GM23338 (cell line): ENCODE measurements around the gene GPAM. TPM values are rescaled to one million over a fixed set of nuclear protein-coding genes. Genes with fewer than 3 reads are reported as not detected.

Experiments used
- ATAC-seq: fragments of 200-7000 bp; cut with Tn5 transposase; 3 replicates; pipeline ENCODE4 v1.9.1; 2020
- DNase-seq: peaks from one replicate; pipeline ENCODE4 v3.0.0-alpha.2; 2015; ENCODE audit warnings: low spot score
- H2AFZ ChIP-seq: fragments of 200-600 bp; sonication (generic); 2 replicates; pipeline ENCODE4 v1.8.0; 2016; ENCODE audit warnings: antibody characterized with exemption, mild to moderate bottlenecking, moderate library complexity
- H3F3A ChIP-seq: fragments of 200-600 bp; sonication (generic); replicated peaks from 2 replicates; pipeline ENCODE4 v1.8.0; 2017; ENCODE audit warnings: antibody characterized with exemption, mixed run types, low read depth
- H3K27ac ChIP-seq: fragments of 200-600 bp; sonication (generic); 2 replicates; pipeline ENCODE4 v1.6.1; 2016; ENCODE audit warnings: low read depth
- H3K27me3 ChIP-seq: fragments of 200-600 bp; sonication (generic); 2 replicates; pipeline ENCODE4 v1.8.0; 2016; ENCODE audit warnings: mild to moderate bottlenecking, mixed run types, moderate library complexity; ENCODE audit not compliant: insufficient read depth
- H3K36me3 ChIP-seq: fragments of 200-600 bp; sonication (generic); 2 replicates; pipeline ENCODE4 v1.8.0; 2016; ENCODE audit warnings: mild to moderate bottlenecking; ENCODE audit not compliant: insufficient read depth
- H3K4me1 ChIP-seq: fragments of 200-600 bp; sonication (generic); 2 replicates; pipeline ENCODE4 v1.8.0; 2016; ENCODE audit warnings: mild to moderate bottlenecking, moderate library complexity; ENCODE audit not compliant: insufficient read depth
- H3K4me2 ChIP-seq: fragments of 200-600 bp; sonication (generic); 2 replicates; pipeline ENCODE4 v1.7.1; 2017; ENCODE audit warnings: mixed run types
- H3K4me3 ChIP-seq: fragments of 200-600 bp; sonication (generic); 2 replicates; pipeline ENCODE4 v1.6.1; 2016; ENCODE audit warnings: mixed run types
- H3K79me2 ChIP-seq: fragments of 200-600 bp; sonication (generic); replicated peaks from 2 replicates; pipeline ENCODE4 v1.8.0; 2017; ENCODE audit warnings: mild to moderate bottlenecking; ENCODE audit not compliant: insufficient read depth
- H3K9me2 ChIP-seq: fragments of 200-600 bp; sonication (generic); 2 replicates; pipeline ENCODE4 v1.8.0; 2017; ENCODE audit not compliant: insufficient read depth
- H4K20me1 ChIP-seq: fragments of 200-600 bp; sonication (generic); replicated peaks from 2 replicates; pipeline ENCODE4 v1.8.0; 2017; ENCODE audit warnings: mild to moderate bottlenecking; ENCODE audit not compliant: insufficient read depth
- H3K27ac Mint-ChIP-seq: 2 replicates; pipeline ENCODE4 v1.8.0; 2020; ENCODE audit warnings: inconsistent platforms, mild to moderate bottlenecking, moderate library complexity, mixed read lengths
- H3K27me3 Mint-ChIP-seq: 3 replicates; pipeline ENCODE4 v1.8.0; 2022; ENCODE audit warnings: low read depth, mild to moderate bottlenecking, moderate library complexity, mixed read lengths, inconsistent platforms; ENCODE audit not compliant: insufficient read depth, poor library complexity
- H3K36me3 Mint-ChIP-seq: 3 replicates; pipeline ENCODE4 v1.8.0; 2021; ENCODE audit warnings: low read depth, mild to moderate bottlenecking, inconsistent platforms, moderate library complexity, mixed read lengths
- H3K4me1 Mint-ChIP-seq: 3 replicates; pipeline ENCODE4 v1.8.0; 2020; ENCODE audit warnings: mild to moderate bottlenecking, inconsistent platforms, mixed read lengths
- H3K4me3 Mint-ChIP-seq: 3 replicates; pipeline ENCODE4 v1.8.0; 2021; ENCODE audit warnings: moderate library complexity, mild to moderate bottlenecking, inconsistent platforms, mixed read lengths
- H3K9me3 Mint-ChIP-seq: 3 replicates; pipeline ENCODE4 v1.8.0; 2020; ENCODE audit warnings: moderate library complexity, mild to moderate bottlenecking, inconsistent platforms, mixed read lengths
- CREB1 ChIP-seq: fragments of 250-450 bp; sonication (Bioruptor Pico); IDR thresholded peaks from 2 replicates; pipeline ENCODE4 v1.5.0; 2020; ENCODE audit warnings: low read depth, mild to moderate bottlenecking, moderate library complexity
- CTCF ChIP-seq, 2 experiments: fragments of 200-600 bp in 1 of 2; sonication (generic) in 1 of 2; conservative IDR thresholded peaks; 2 replicates each; pipeline versions ENCODE4 v1.5.1 to v1.6.1; 2016 to 2017; ENCODE audit warnings: antibody characterized with exemption in 2 of 2, low read depth in 2 of 2, mild to moderate bottlenecking in 2 of 2, moderate library complexity in 1 of 2
- ETS1 ChIP-seq: IDR thresholded peaks from 2 replicates; pipeline ENCODE4 v1.6.1; 2016; ENCODE audit warnings: antibody characterized with exemption
- EZH2 ChIP-seq: fragments of 200-600 bp; sonication (generic); IDR thresholded peaks from one replicate; pipeline ENCODE4 v1.8.0; 2017; ENCODE audit warnings: antibody characterized with exemption, mild to moderate bottlenecking, low read depth; ENCODE audit not compliant: unreplicated experiment
- JUNB ChIP-seq: IDR thresholded peaks from one replicate; pipeline ENCODE4 v1.6.1; 2016; ENCODE audit warnings: antibody characterized with exemption; ENCODE audit not compliant: unreplicated experiment
- NANOG ChIP-seq: IDR thresholded peaks from 2 replicates; pipeline ENCODE4 v1.6.1; 2016; ENCODE audit warnings: antibody characterized with exemption, borderline replicate concordance
- POLR2AphosphoS5 ChIP-seq: IDR thresholded peaks from 2 replicates; pipeline ENCODE4 v1.6.1; 2016; ENCODE audit warnings: antibody characterized with exemption, low read depth
- ZNF114 ChIP-seq: fragments of 250-450 bp; sonication (Bioruptor Pico); IDR thresholded peaks from 2 replicates; pipeline ENCODE4 v1.5.0; 2020; ENCODE audit warnings: mild to moderate bottlenecking, moderate library complexity
- ZNF331 ChIP-seq: fragments of 250-450 bp; sonication (Bioruptor Pico); IDR thresholded peaks from 2 replicates; pipeline ENCODE4 v1.5.0; 2020; ENCODE audit warnings: low read depth, mild to moderate bottlenecking, moderate library complexity
- ZNF462 ChIP-seq: fragments of 250-450 bp; sonication (Bioruptor Pico); IDR thresholded peaks from 2 replicates; pipeline ENCODE4 v1.5.0; 2020; ENCODE audit warnings: mild to moderate bottlenecking, moderate library complexity
- polyA plus RNA-seq: library from polyadenylated mRNA; unstranded; fragments of >200 nt; fragmentation: Nextera tagmentation; extraction: Ambion mirVana; gene quantifications from 2 replicates; pipeline ENCODE4 v1.2.1, GENCODE V29; 2016
- total RNA-seq: library from RNA; depleted of rRNA; stranded (reverse); fragments of >200 nt; shearing (Covaris generic); gene quantifications from 2 replicates; pipeline ENCODE4 v1.2.3, GENCODE V29; 2014

Gene GPAM
- total and polyA plus RNA-seq, 2 experiments from 2014 or later = 5.5 to 16.6 TPM

- no peak for TF ChIP-seq ZNF462 (CRISPR knock-in tag)
- no peak for TF ChIP-seq JUNB
- no peak for TF ChIP-seq NANOG
- no peak for TF ChIP-seq EZH2
- no peak for TF ChIP-seq CTCF (conservative IDR thresholded peaks at IDR 0.05; ENCODE audit: low read depth in 2 of 2)
Measured at GRCh38 chr10:112214298-112214926, 30.8 kb upstream of the GPAM start (continued).

GRCh38 chr10:112213836-112214235 is 30.3 kb upstream of the GPAM start:
- no peak for ATAC-seq
- Mint-ChIP-seq H3K4me1 (peaks cover 23% of the 10 kb centered on the region), H3K9me3 (no peaks in the 10 kb centered on the region; the same call in 2 of the 3 replicates), H3K4me3 (no peak overlapping the region), H3K27ac (no peak overlapping the region), H3K27me3 (no peaks in the 10 kb centered on the region), H3K36me3 (no peaks in the 10 kb centered on the region)
- Histone ChIP-seq H2AFZ (0 out of 2 replicates have a peak overlapping the region, but pooled peaks have one; percentile 10), H3K79me2 (no peaks in the 10 kb centered on the region), H3K4me3 (no peak overlapping the region), H3K9me2 (no peaks in the 10 kb centered on the region), H3K4me2 (no peak overlapping the region), H3K27me3 (no peaks in the 10 kb centered on the region), H3F3A (no peaks in the 10 kb centered on the region), H4K20me1 (no peaks in the 10 kb centered on the region), H3K4me1 (no peaks in the 10 kb centered on the region), H3K27ac (no peak overlapping the region), H3K36me3 (no peaks in the 10 kb centered on the region)
- no peak for TF ChIP-seq POLR2AphosphoS5
- TF ChIP-seq ETS1 = no peak
- no peak for TF ChIP-seq CREB1
- TF ChIP-seq NANOG = no peak
- no peak for TF ChIP-seq ZNF331 (CRISPR knock-in tag)
- no peak for TF ChIP-seq CTCF (conservative IDR thresholded peaks at IDR 0.05; ENCODE audit: low read depth in 2 of 2)
- TF ChIP-seq ZNF114 (CRISPR knock-in tag) = no peak
- DNase-seq = no peak
